Panc1 (cell line): ENCODE results near the gene PPIB. TPM values are rescaled to one million over a fixed set of nuclear protein-coding genes. Genes with fewer than 3 reads are reported as not detected.

ENCODE experiments used
- ATAC-seq: fragments of 200-7000 bp; cut with Tn5 transposase; 2 replicates; pipeline ENCODE4 v1.9.1; 2020; ENCODE audit warnings: mild to moderate bottlenecking, moderate library complexity
- BruUV-seq: library from RNA; stranded (reverse); fragments of 400-500 nt; replicated peaks from 2 replicates; lab custom pipeline; 2021; lab: Mats Ljungman, UMichigan
- CTCF ChIA-PET: fragments of 300-600 bp; sonication (Branson Sonifier 250); formaldehyde crosslinking; loops from one replicate; lab custom pipeline; 2022; ENCODE audit warnings: antibody characterized with exemption; lab: Charles Lee
- POLR2A ChIA-PET: fragments of 300-600 bp; sonication (Branson Sonifier 250); formaldehyde crosslinking; loops from one replicate; lab custom pipeline; 2022; ENCODE audit warnings: antibody characterized with exemption; lab: Charles Lee
- DNase-seq: peaks from one replicate; pipeline ENCODE4 v3.0.0-alpha.2; 2010; ENCODE audit warnings: low read depth, low spot score
- H3K27ac ChIP-seq: 2 replicates; pipeline ENCODE4 v1.5.1; 2011; ENCODE audit warnings: mild to moderate bottlenecking, low read length, inconsistent platforms
- H3K27me3 ChIP-seq: fragments of 200-500 bp; sonication (Bioruptor generic); 2 replicates; pipeline ENCODE4 v1.6.0; 2014; ENCODE audit warnings: low read length, inconsistent platforms; ENCODE audit not compliant: control insufficient read depth, insufficient read depth
- H3K36me3 ChIP-seq: fragments of 200-500 bp; sonication (Bioruptor generic); 2 replicates; pipeline ENCODE4 v1.5.1; 2014; ENCODE audit warnings: inconsistent platforms, mild to moderate bottlenecking, low read length, moderate library complexity; ENCODE audit not compliant: control insufficient read depth, insufficient read depth
- H3K4me1 ChIP-seq: 2 replicates; pipeline ENCODE4 v1.5.1; 2011; ENCODE audit warnings: inconsistent platforms, mild to moderate bottlenecking, low read length, moderate library complexity; ENCODE audit not compliant: control insufficient read depth, insufficient read depth
- H3K4me3 ChIP-seq, 2 experiments: 2 replicates each; pipeline ENCODE4 v1.5.1; 2011 to 2012; ENCODE audit warnings: low read depth in 2 of 2, low read length in 2 of 2, mild to moderate bottlenecking in 2 of 2, inconsistent platforms in 1 of 2, moderate library complexity in 1 of 2
- H3K9me3 ChIP-seq: fragments of 200-500 bp; sonication (Bioruptor generic); 2 replicates; pipeline ENCODE4 v1.5.1; 2014; ENCODE audit warnings: low read depth, mild to moderate bottlenecking, inconsistent platforms, low read length, moderate library complexity; ENCODE audit not compliant: control insufficient read depth, insufficient read depth
- CTCF ChIP-seq: fragments of 450-650 bp; IDR thresholded peaks from 2 replicates; pipeline ENCODE4 v1.5.1; 2017; ENCODE audit warnings: mild to moderate bottlenecking
- POLR2AphosphoS5 ChIP-seq: IDR thresholded peaks from 2 replicates; pipeline ENCODE4 v1.6.1; 2012; ENCODE audit warnings: mild to moderate bottlenecking, low read depth, low read length, moderate library complexity
- REST ChIP-seq, 2 experiments: IDR thresholded peaks; 2 replicates each; pipeline ENCODE4 v1.6.1; 2011 to 2012; ENCODE audit warnings: low read depth in 2 of 2, control low read depth in 1 of 2, low read length in 1 of 2, mild to moderate bottlenecking in 1 of 2, moderate library complexity in 1 of 2; ENCODE audit not compliant: insufficient read depth in 1 of 2
- SIN3A ChIP-seq: IDR thresholded peaks from 2 replicates; pipeline ENCODE4 v1.6.1; 2012; ENCODE audit warnings: low read depth, mild to moderate bottlenecking, low read length, moderate library complexity, borderline replicate concordance; ENCODE audit not compliant: insufficient read depth
- TCF7L2 ChIP-seq: IDR thresholded peaks from 2 replicates; pipeline ENCODE4 v1.6.1; 2011; ENCODE audit warnings: mild to moderate bottlenecking, low read depth, low read length, inconsistent platforms
- in situ Hi-C: cut with HindIII; loops from 2 replicates; pipeline ENCODE4 v1.10.0; 2016; ENCODE audit warnings: low sequenced_read_pairs, low pct_unique_long_range_greater_than_20kb
- intact Hi-C: fragments of 100-400 bp; cut with micrococcal nuclease; formaldehyde crosslinking; loops from one replicate; pipeline ENCODE4 v1.10.0; 2022; ENCODE audit not compliant: unreplicated experiment
- total RNA-seq: library from RNA; stranded (reverse); gene quantifications from one replicate; pipeline ENCODE4 v1.2.1, GENCODE V29; 2021; ENCODE audit not compliant: unreplicated experiment

Gene PPIB
- total RNA-seq, 1 experiment from 2014 or later = 407 TPM

GRCh38 chr15:64134345-64134829, 28.4 kb downstream of the PPIB start:
- CTCF ChIA-PET = no interaction called here
- no TSS peak for BruUV-seq

GRCh38 chr15:64133623-64134344, 29.0 kb downstream of the PPIB start:
- DNase-seq (no peak), ATAC-seq (no peak)
- ChIA-PET POLR2A (no interaction called here), CTCF (no interaction called here)
- in situ Hi-C loops (no loop called here), intact Hi-C loops (no loop called here)
- Histone ChIP-seq H3K27ac (no peak overlapping the region), H3K27me3 (no peaks in the 10 kb centered on the region), H3K36me3 (peaks cover 32% of the 10 kb centered on the region), H3K4me3 (no peak overlapping the region), H3K4me1 (no peaks in the 10 kb centered on the region), H3K9me3 (no peaks in the 10 kb centered on the region)
- no TSS peak for BruUV-seq
- no peak for TF ChIP-seq TCF7L2
- TF ChIP-seq SIN3A = no peak
- TF ChIP-seq POLR2AphosphoS5 = no peak
- TF ChIP-seq CTCF = no peak
- TF ChIP-seq REST (IDR thresholded peaks at IDR 0.05; ENCODE audit: insufficient read depth in 1 of 2, low read depth in 2 of 2, low read length in 1 of 2) = no peak

More at GRCh38 chr15:64134345-64134829, 28.4 kb downstream of the PPIB start:
- Histone ChIP-seq H3K27ac (no peak overlapping the region), H3K27me3 (no peaks in the 10 kb centered on the region), H3K36me3 (peaks cover 33% of the 10 kb centered on the region), H3K4me1 (no peaks in the 10 kb centered on the region), H3K9me3 (no peaks in the 10 kb centered on the region), H3K4me3 (no peak overlapping the region)
- TF ChIP-seq CTCF (no peak), REST (IDR thresholded peaks at IDR 0.05; ENCODE audit: insufficient read depth in 1 of 2, low read depth in 2 of 2, low read length in 1 of 2) (no peak), POLR2AphosphoS5 (no peak), SIN3A (no peak), TCF7L2 (no peak)
- intact Hi-C loops = no loop called here
- POLR2A ChIA-PET = no interaction called here
- in situ Hi-C loops = no loop called here
- ATAC-seq (no peak), DNase-seq (no peak)
